ENCODE results near the gene CAMLG. TPM values are rescaled to one million over a fixed set of nuclear protein-coding genes. Genes with fewer than 3 reads are reported as not detected.

Gene CAMLG
- polyA plus RNA-seq, 1 donor (not counting 4 experiments of a cell fraction or from before 2014, with no cell fraction given), result 19.9 TPM

- H3K4me2 ChIP-seq (ENCODE audit: control insufficient read depth, extremely low read depth, insufficient read depth, low read depth, low read length), result no peak overlapping the region
- no peak for DNase-seq (ENCODE audit: low read depth, low spot score)
- peaks cover 9 to 14% of the 10 kb centered on the region in 2 experiments for H3K36me3 ChIP-seq (ENCODE audit: control insufficient read depth in 2 of 2, extremely low read depth in 1 of 2, insufficient read depth in 2 of 2, low read length in 2 of 2)
- no peaks in the 10 kb centered on the region for H3K4me1 ChIP-seq (ENCODE audit: control insufficient read depth, extremely low read depth, insufficient read depth, low read length)
- FAIRE-seq, result no peak
- no peaks in the 10 kb centered on the region for H4K20me1 ChIP-seq (ENCODE audit: control insufficient read depth, extremely low read depth, insufficient read depth, low read length)
- dilution Hi-C loops (cut with MboI; ENCODE audit: extremely low pct_ligation_motif_present, low sequenced_read_pairs), result no loop called here
- no peaks in the 10 kb centered on the region for H3K9me1 ChIP-seq (ENCODE audit: control insufficient read depth, extremely low read depth, insufficient read depth, low read length)
- H3K9me3 ChIP-seq (ENCODE audit: control insufficient read depth, low read depth, low read length), result no peaks in the 10 kb centered on the region
- no peak overlapping the region for H2AFZ ChIP-seq (ENCODE audit: control insufficient read depth, low read length)
- no peak for TF ChIP-seq EZH2 (IDR thresholded peaks at IDR 0.05; ENCODE audit: low read length)
- no peak for TF ChIP-seq CTCF (optimal IDR thresholded peaks at IDR 0.05 in 1 of 3, IDR thresholded peaks at IDR 0.05 in 1 of 3, conservative IDR thresholded peaks at IDR 0.05 in 1 of 3; ENCODE audit: extremely low read depth in 1 of 3, insufficient read depth in 2 of 3, low read length in 3 of 3)
- no peaks in the 10 kb centered on the region for H3K27me3 ChIP-seq (ENCODE audit: control insufficient read depth, extremely low read depth, insufficient read depth, low read length)
- H3K79me2 ChIP-seq (ENCODE audit: control insufficient read depth, insufficient read depth, low read length), result no peaks in the 10 kb centered on the region
- no peak overlapping the region for H3K27ac ChIP-seq (ENCODE audit: control insufficient read depth, insufficient read depth, low read length)
- no peak overlapping the region for H3K4me3 ChIP-seq (ENCODE audit: control insufficient read depth in 2 of 3, extremely low read depth in 1 of 3, insufficient read depth in 2 of 3, low read depth in 1 of 3, low read length in 3 of 3)
- no peak overlapping the region for H3K9ac ChIP-seq (ENCODE audit: control insufficient read depth, extremely low read depth, insufficient read depth, low read length)
Measured at GRCh38 chr5:134692722-134693121, 45.6 kb upstream of the CAMLG start.

GRCh38 chr5:134708301-134708700, 30.0 kb upstream of the CAMLG start:
- Histone ChIP-seq H3K9me3 (ENCODE audit: control insufficient read depth, low read depth, low read length) (no peaks in the 10 kb centered on the region), H4K20me1 (ENCODE audit: control insufficient read depth, extremely low read depth, insufficient read depth, low read length) (no peaks in the 10 kb centered on the region), H3K79me2 (ENCODE audit: control insufficient read depth, insufficient read depth, low read length) (no peaks in the 10 kb centered on the region), H3K27ac (ENCODE audit: control insufficient read depth, insufficient read depth, low read length) (no peak overlapping the region), H3K4me1 (ENCODE audit: control insufficient read depth, extremely low read depth, insufficient read depth, low read length) (no peaks in the 10 kb centered on the region), H3K36me3 (ENCODE audit: control insufficient read depth in 2 of 2, extremely low read depth in 1 of 2, insufficient read depth in 2 of 2, low read length in 2 of 2) (peaks cover 11 to 14% of the 10 kb centered on the region in 2 experiments), H2AFZ (ENCODE audit: control insufficient read depth, low read length) (no peak overlapping the region), H3K27me3 (ENCODE audit: control insufficient read depth, extremely low read depth, insufficient read depth, low read length) (no peaks in the 10 kb centered on the region), H3K9me1 (ENCODE audit: control insufficient read depth, extremely low read depth, insufficient read depth, low read length) (no peaks in the 10 kb centered on the region), H3K4me3 (ENCODE audit: control insufficient read depth in 2 of 3, extremely low read depth in 1 of 3, insufficient read depth in 2 of 3, low read depth in 1 of 3, low read length in 3 of 3) (no peak overlapping the region), H3K9ac (ENCODE audit: control insufficient read depth, extremely low read depth, insufficient read depth, low read length) (no peak overlapping the region), H3K4me2 (ENCODE audit: control insufficient read depth, extremely low read depth, insufficient read depth, low read depth, low read length) (no peak overlapping the region)
- TF ChIP-seq EZH2 (IDR thresholded peaks at IDR 0.05; ENCODE audit: low read length) (no peak), CTCF (optimal IDR thresholded peaks at IDR 0.05 in 1 of 3, IDR thresholded peaks at IDR 0.05 in 1 of 3, conservative IDR thresholded peaks at IDR 0.05 in 1 of 3; ENCODE audit: extremely low read depth in 1 of 3, insufficient read depth in 2 of 3, low read length in 3 of 3) (no peak)
- DNase-seq (ENCODE audit: low read depth, low spot score), result no peak
- dilution Hi-C loops (cut with MboI; ENCODE audit: extremely low pct_ligation_motif_present, low sequenced_read_pairs), result no loop called here
- FAIRE-seq, result no peak
